Activated CD4-positive, alpha-beta T cell treated with anti-CD3 and anti-CD28 coated beads for 24 hours (primary cell): ENCODE data around the gene COG2.
"Not testable (repeated sequence)": the region's sequence is repeated elsewhere in the genome, so short reads cannot be mapped to it uniquely, and the experiment has no call there.

Experiments used
- DNase-seq, 2 donors: peaks; one replicate each; pipeline ENCODE4 v3.0.0-alpha.2; 2020; ENCODE audit warnings: low read depth in 2 of 2

COG2 gene

DNA sequence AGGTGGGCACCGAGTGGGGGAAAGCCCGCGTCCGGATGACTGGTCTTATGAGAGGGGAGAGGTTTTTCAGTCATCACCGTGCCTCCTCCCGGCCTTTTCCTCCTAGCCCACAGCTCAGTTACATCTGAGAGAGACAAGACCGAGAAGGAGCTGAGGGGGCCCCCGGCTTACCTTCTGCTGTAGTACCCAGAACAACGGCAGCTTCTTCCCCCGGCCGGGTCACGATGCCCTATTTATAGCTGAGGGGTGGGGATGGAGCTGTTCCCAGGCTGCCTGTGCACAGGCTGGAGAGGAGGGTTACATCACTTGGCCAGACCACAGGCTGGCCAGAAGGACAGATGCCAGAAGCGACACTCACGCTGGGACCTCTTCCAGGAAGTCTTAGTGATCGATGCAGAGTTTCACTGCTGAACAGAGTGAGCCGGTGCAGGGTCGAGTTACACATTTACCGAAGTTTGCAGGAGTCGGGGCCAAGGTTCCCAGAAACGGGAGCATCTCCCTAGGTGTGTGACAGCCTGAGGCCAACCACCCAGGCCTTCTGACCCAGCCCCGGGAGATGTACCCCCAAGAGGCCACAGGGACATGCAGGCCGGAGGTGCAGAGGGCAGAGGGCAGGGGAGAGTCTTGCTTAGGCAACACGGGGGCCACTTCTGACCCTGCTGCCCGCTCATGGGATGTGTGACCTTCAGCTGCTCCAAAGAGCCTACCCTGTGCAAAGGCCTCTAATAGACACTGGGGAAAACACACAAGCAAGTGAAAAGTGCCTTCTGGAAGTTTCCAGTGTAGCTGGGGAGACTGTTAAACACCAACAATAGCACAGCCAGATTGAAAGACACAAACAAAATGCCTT lies 71.9 kb downstream of the COG2 start, which contains the start of gene AGT:
Gene AGT (minus strand): TSS at position 208 of the 850 bp plus-strand sequence. CDS start 3,299 bp downstream, outside the sequence.
- no peak for DNase-seq

DNA sequence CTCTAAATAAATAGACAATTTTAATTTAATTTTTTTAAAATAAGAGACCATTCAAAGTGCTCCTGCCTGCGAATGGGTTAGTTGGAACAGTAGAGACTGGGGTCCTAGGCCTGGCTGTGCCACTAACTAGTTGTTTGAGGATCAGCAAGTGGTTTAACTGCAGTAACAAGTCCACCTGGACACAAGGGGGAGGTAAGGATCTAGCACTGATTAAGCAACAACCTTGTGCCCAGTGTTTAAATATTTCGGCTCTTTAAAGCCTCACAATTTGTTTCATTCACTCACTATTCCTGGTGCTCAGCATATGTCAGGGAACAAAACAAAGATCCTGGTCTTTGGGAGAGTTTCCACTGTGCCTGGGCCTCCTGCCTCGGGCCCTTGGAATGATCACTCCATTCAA lies 73.2 kb downstream of the COG2 start:
- DNase-seq: no peak

DNA sequence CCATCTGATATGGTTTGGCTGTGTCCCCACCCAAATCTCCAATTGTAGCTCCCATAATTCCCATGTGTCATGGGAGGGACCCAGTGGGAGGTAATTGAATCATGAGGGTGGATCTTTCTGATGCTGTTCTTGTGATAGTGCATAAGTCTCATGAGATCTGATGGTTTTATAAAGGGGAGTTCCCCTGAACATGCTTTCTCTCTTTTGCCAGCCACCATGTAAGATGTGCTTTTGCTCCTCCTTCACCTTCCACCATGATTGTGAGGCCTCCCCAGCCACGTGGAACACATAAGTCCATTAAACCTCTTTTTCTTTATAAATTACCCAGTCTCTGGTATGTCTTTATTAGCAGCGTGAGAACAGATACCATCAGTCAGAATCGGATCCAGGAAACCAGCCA lies 74.2 kb downstream of the COG2 start:
- not testable (repeated sequence) for DNase-seq

DNA sequence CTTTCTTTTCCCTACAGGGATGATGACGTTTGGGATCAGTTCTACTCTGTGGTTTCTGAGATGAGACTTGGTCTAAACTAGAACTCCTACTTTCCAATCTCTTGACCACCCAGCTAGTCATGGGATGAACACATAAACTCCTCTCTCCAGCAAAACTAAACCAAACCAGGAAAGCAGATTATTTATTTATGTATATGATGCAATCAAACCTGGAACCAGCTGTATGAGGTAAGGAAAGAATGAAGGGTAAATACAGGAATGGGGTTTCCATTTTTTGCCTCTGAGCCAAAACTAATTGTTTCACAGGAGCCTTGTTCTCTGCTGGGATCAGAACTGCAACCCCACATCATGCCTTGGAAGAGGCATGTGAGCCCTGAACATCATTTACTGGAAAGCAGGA lies 75.0 kb downstream of the COG2 start:
- DNase-seq: no peak

DNA sequence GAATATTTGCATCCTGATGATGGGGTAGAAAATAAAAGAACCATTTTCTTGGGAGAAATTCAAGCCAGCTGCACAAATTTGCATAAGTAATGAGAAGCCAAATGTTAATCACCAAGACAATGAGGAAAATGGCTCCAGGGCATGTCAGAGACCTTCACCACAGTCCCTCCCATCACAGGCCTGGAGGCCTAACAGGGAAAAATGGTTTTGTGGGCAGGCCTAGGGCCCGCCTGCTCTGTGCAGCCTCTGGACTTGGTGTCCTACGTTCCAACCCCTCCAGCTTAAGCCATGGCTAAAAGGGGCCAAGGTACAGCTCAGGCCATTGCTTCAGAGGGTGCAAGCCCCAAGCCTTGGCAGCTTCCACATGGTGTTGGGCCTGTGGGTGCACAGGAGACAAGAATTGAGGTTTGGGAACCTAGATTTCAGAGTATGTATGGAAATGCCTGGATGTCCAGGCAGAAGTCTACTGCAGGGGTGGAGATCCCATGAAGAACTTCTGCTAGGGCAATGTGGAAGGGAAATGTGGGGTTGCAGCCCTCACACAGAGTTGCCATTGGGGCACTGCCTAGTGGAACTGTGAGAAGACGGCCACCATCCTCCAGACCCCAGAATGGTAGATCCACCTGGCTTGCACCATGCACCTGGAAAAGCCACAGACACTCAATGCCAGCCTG lies 79.7 kb downstream of the COG2 start:
- DNase-seq: not testable (repeated sequence)

DNA sequence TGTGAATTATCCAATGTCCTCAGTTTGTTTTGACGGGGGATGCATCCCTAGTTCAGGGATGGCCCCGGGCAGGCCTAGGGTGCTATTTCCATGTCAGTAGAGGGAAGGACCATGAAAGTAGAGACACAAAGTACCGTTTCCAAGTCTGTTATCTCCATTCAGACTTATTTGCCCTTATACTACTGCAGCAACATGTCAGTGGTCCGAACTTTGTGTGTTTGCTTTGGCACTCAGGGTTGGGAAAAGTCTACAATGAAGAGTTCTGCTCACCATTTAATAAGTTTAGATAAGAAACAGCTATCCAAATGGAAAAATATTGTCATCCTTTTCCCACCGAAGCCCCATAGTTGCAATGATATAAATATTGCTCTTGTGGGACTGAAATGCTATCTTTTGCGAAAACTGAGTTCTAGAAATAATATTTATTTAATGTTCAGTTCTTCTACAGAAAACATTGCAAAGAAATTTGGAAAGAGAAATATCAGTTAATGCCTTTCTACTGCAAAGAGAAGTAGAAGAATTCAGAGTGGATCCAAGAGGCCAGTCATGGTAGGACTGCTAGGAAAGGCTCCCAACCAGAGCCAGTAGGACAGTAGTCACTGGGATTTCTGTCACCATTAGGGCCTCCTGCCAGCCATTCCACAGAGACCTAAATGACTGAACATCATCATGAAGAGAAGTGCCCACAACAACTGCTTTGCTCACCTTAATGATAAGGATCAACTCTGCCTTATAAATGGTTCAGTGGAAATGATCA lies 83.2 kb downstream of the COG2 start:
- DNase-seq: no peak

DNA sequence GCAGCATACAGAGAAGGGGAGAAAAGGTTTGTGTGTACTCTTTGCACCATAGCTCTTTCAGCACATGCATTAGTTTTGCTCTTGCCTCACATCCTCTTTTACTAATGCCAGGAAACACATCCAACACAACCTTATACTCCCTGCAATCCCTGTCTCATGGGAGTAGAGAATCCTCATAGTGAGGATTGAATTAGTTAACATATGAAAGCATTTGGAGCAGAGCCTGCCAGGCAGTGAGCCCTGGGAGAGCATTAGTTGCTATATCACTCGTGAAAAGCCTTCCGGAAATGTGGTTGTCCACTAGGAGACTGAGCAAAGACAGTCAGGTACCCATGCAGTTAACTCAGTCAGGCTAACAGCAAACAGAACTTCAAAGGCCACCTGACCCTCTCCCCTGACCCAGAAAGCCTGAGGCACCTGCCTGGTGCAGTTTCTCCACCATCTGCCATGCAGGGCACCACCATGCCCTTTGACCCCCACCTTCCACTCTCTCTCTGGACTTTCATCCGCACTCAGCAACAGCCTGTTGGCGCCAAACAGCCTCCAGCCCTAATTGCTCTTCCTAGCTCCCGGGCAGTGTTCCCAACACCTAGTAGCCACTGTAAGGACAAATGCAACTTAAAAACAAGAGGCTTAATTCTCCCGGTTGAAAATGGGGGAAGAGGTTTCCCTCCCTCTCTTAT lies 86.6 kb downstream of the COG2 start:
- DNase-seq: no peak

DNA sequence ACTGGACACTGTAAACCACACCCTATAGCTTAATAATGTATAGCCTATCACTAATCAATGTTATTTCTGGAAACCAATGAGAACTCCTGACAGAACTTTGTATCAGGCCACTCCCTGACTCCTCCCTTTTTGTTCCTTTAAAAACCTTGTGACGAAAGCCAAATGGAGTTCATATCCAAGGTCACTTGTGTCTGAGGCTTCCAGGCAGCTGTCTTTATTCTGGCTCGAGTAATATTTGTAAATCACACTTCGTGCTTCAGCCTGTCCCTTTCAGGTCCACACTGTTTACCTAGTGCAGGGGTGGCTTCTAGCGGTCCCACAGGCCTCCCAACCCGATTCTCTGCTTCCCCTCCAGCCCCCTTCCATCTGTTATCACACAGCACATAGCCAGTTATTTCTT lies 88.7 kb downstream of the COG2 start:
- DNase-seq: no peak

DNA sequence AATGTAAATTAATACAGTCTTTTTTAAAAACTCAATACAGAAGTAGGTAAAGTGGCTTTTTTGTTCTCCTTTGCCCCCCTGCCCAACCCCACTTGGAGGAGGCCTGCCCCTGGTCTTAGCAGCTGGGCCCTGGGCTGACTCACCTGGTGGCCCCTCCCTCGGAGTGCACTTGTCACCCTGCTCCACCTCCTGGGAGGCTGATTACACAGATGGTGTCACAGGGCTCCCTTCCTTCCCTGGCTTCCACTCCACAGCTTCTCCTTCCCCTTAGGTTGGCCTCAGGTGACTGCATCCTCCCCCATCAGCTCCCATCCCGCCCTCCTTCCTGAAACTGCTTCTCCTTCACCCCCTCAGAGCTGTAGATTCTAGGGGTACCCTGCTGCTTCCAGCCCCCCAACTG lies 93.2 kb downstream of the COG2 start:
- DNase-seq: no peak

DNA sequence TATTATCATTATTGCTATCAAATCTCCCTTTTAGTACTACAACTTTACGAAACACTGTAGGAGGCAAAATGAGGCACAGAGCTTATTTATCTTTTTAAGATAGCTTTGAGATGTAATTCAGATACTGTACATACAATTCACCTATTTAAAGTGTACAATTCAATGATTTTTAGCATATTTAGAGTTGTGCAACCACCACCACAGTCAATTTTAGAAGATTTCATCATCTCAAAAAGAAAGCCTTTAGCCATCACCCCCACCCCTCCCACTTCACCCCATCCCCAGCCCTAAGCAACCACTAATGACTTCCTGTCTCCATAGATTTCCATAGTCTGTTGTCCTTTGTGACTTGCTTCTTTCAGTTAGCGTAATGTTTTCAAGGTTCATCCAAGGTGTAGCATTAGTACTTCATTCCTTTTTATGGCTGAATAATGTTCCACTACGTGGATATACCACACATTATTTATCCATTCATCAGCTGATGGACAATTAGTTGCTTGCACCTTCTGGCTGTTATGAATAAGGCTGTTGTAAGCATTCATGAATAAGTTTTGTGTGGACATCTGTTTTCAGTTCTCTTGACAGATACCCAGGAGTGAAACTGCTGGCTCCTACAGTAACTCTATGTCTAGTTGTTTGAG lies 95.5 kb downstream of the COG2 start:
- DNase-seq: no peak

DNA sequence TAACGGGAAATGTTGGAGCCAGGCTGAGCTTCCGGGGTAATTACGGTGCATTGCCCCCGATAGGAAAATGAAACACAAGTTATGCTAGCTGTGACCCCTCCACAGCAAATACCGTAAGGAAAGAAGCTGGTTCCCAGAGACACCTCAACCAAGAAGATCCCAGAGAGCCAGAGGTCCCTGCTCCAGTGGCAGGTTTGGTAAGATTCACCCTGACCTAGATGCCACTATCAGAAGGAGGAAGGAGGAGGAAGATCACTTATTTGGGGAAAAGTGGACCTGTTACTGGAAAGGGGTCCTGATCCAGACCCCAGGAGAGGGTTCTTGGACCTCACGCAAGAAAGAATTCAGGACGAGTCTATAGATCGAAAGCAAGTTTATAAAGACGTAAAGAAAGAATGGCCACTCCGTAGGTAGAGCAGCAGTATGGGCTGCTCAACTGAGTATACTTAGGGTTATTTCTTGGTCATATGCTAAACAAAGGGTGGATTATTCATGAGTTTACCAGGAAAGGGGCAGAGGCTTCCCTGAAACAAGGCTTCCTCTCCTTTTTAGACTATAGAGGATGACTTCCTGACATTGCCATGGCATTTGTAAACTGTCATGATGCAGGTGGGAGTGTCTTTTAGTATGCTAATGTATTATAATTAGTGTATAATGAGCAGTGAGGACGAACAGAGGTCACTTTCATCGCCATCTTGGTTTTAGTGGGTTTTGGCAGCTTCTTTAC lies 97.4 kb downstream of the COG2 start:
- DNase-seq: no peak
